Activated CD4-positive, alpha-beta T cell treated with anti-CD3 and anti-CD28 coated beads, Interleukin-2, amount 10 ng/mL, durations not matched to agents 24 days and 14 days (primary cell): Measurements from ENCODE around the gene HDAC9. TPM values are rescaled to one million over a fixed set of nuclear protein-coding genes. Genes with fewer than 3 reads are reported as not detected.
"Not testable (repeated sequence)": the region's sequence is repeated elsewhere in the genome, so short reads cannot be mapped to it uniquely, and the experiment has no call there.

ENCODE experiments used
- DNase-seq: peaks from one replicate; pipeline ENCODE4 v3.0.0; 2022
- H3K27ac Mint-ChIP-seq: one replicate; pipeline ENCODE4 v1.8.0; 2022; ENCODE audit warnings: mild to moderate bottlenecking, mixed read lengths
- H3K27me3 Mint-ChIP-seq: one replicate; pipeline ENCODE4 v1.8.0; 2022; ENCODE audit warnings: mixed read lengths
- H3K36me3 Mint-ChIP-seq: one replicate; pipeline ENCODE4 v1.8.0; 2022; ENCODE audit warnings: low read depth, mild to moderate bottlenecking, mixed read lengths
- H3K4me1 Mint-ChIP-seq: one replicate; pipeline ENCODE4 v1.8.0; 2021; ENCODE audit warnings: mixed read lengths
- H3K4me3 Mint-ChIP-seq: one replicate; pipeline ENCODE4 v1.8.0; 2022; ENCODE audit warnings: mild to moderate bottlenecking, moderate library complexity, mixed read lengths
- H3K9me3 Mint-ChIP-seq: one replicate; pipeline ENCODE4 v1.8.0; 2021; ENCODE audit warnings: mixed read lengths
- intact Hi-C: fragments of 100-400 bp; cut with micrococcal nuclease; formaldehyde crosslinking; loops from one replicate; pipeline ENCODE4 v1.15.1; 2023
- total RNA-seq: library from RNA; stranded (reverse); gene quantifications from 2 replicates; pipeline ENCODE4 v1.2.3, GENCODE V29; 2022

HDAC9 gene
- total RNA-seq, 1 donor from 2014 or later: 3.0 TPM

DNA sequence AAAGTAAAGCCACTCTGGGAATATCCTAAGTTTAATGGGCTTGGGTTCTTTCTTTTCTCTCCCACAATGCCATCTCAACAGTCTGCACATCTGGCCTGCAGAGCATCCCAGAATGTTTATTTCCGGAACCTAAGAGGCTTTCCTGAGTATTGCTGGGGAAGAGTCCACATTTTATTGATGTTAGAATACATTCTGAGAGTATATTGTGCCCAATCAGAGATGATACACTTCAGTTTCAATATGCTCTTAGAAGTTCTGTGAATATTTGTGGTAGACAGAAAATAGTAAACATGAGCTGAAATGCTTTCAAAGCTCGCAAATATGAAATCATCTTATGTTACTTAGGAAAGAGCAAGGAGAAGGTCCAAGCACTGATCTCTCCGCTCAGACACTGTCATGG lies 421.3 kb downstream of the HDAC9 start:
- Mint-ChIP-seq H3K27ac (no peak overlapping the region), H3K9me3 (peaks cover 11% of the 10 kb centered on the region), H3K4me1 (no peaks in the 10 kb centered on the region), H3K4me3 (no peak overlapping the region), H3K36me3 (no peaks in the 10 kb centered on the region), H3K27me3 (no peaks in the 10 kb centered on the region)
- DNase-seq: no peak
- intact Hi-C loops: no loop called here

DNA sequence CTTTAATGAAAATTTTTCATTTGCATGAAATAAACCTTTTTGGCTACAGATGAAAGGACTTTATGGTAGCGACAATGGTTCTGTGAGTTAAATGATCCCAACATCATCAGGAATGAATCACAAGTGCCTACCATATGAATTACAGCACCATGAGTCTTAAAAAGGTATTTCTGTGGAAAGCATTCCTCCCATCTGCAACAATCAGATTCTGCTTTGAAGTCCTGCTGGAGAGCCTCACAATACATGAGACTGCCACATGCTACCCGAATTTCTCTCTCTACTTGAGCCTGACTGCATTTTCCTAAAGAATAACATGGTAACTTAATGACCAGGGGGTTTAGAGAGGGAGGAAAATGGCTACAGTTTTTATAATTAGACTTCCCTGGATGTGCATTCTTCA lies 431.6 kb downstream of the HDAC9 start:
- H3K36me3 Mint-ChIP-seq: no peaks in the 10 kb centered on the region
- peaks cover 5% of the 10 kb centered on the region for H3K9me3 Mint-ChIP-seq
- H3K27ac Mint-ChIP-seq: no peak overlapping the region
- no peaks in the 10 kb centered on the region for H3K27me3 Mint-ChIP-seq
- intact Hi-C loops: no loop called here
- H3K4me3 Mint-ChIP-seq: no peak overlapping the region
- DNase-seq: no peak
- no peaks in the 10 kb centered on the region for H3K4me1 Mint-ChIP-seq

- Mint-ChIP-seq H3K9me3 (peaks cover 4% of the 10 kb centered on the region), H3K27me3 (no peaks in the 10 kb centered on the region), H3K4me3 (no peak overlapping the region), H3K4me1 (no peaks in the 10 kb centered on the region), H3K27ac (no peak overlapping the region), H3K36me3 (no peaks in the 10 kb centered on the region)
- no peak for DNase-seq
- intact Hi-C loops: no loop called here
These were observed 440.7 kb downstream of the HDAC9 start for GRCh38 chr7:18936265-18936664.

DNA sequence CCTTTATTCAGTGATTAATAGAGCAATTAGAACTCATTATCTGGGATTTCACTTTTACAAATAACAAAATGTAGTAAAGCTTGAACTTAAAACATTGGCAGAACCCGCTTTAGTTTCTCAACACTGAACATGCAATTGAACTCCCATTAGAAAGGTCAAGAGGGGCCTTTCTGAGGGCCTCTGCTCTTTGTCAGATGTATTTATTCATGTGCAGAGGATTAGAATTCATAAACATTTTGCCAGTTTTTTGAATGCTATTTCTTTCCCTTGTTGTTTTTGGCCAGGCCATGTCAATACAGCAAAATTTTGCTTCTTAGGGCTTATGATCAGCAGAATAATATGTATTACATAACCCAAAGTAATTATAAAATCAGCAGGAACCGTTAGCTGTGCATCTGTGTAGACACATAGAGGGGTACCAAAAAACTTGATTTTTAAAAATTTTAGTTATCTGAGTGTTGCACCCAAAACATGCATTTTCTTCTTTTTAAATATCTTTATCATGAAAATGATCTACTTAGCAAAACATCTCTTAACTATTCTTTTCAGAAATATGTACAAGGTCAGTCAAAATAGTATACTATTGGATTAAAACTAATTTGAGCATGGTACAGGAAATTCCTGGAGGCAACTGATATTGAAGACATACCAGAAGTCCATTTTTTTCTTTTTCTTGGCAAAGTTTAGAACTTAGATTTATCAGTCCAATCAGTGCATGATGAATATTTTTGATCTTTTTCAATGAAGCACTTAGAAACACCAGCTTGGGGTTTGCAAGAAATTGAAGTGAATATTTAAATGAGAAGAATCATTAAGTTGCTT lies 444.4 kb downstream of the HDAC9 start:
- Mint-ChIP-seq H3K27ac (no peak overlapping the region), H3K36me3 (no peaks in the 10 kb centered on the region), H3K4me1 (no peaks in the 10 kb centered on the region), H3K27me3 (no peaks in the 10 kb centered on the region), H3K4me3 (no peak overlapping the region), H3K9me3 (no peaks in the 10 kb centered on the region)
- DNase-seq: no peak
- intact Hi-C loops: no loop called here

GRCh38 chr7:18940593-18941134 lies 445.1 kb downstream of the HDAC9 start:
- H3K4me1 Mint-ChIP-seq: no peaks in the 10 kb centered on the region
- intact Hi-C loops: no loop called here
- H3K4me3 Mint-ChIP-seq: no peak overlapping the region
- H3K27ac Mint-ChIP-seq: no peak overlapping the region
- no peaks in the 10 kb centered on the region for H3K27me3 Mint-ChIP-seq
- no peaks in the 10 kb centered on the region for H3K9me3 Mint-ChIP-seq
- H3K36me3 Mint-ChIP-seq: no peaks in the 10 kb centered on the region
- no peak for DNase-seq

- Mint-ChIP-seq H3K4me3 (no peak overlapping the region), H3K27me3 (no peaks in the 10 kb centered on the region), H3K36me3 (no peaks in the 10 kb centered on the region), H3K4me1 (no peaks in the 10 kb centered on the region), H3K27ac (no peak overlapping the region), H3K9me3 (no peaks in the 10 kb centered on the region)
- intact Hi-C loops: no loop called here
- DNase-seq: no peak
These were observed 445.7 kb downstream of the HDAC9 start for GRCh38 chr7:18941207-18941606.

- intact Hi-C loops: no loop called here
- no peaks in the 10 kb centered on the region for H3K27me3 Mint-ChIP-seq
These were observed 453.0 kb downstream of the HDAC9 start for GRCh38 chr7:18948521-18948920.

DNA sequence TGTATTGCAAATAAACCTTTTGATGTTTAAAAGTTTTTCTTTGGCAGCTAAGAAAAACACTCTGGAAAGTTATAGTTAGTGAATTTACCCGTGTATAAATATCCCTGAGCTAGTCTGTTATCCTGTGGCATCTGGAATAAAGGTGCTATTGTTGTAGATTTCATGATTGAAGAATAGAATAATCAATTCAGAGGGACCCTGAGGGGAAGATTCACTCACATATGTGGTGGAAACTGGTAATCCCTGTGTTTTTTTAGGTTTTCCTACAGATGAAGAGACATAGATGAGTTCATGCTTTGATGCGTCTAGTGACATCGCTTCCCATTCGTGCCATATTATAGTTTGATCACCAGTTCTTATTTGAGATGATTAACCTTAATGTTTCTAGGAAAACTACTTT lies 457.3 kb downstream of the HDAC9 start:
- no peak for DNase-seq
- Mint-ChIP-seq H3K27ac (no peak overlapping the region), H3K27me3 (no peaks in the 10 kb centered on the region), H3K36me3 (no peaks in the 10 kb centered on the region), H3K4me3 (no peak overlapping the region), H3K9me3 (no peaks in the 10 kb centered on the region), H3K4me1 (no peaks in the 10 kb centered on the region)
- intact Hi-C loops: no loop called here

More at GRCh38 chr7:18948521-18948920, 453.0 kb downstream of the HDAC9 start:
- Mint-ChIP-seq H3K36me3 (no peaks in the 10 kb centered on the region), H3K4me3 (no peak overlapping the region), H3K27ac (no peak overlapping the region), H3K9me3 (no peaks in the 10 kb centered on the region), H3K4me1 (no peaks in the 10 kb centered on the region)
- DNase-seq: no peak

DNA sequence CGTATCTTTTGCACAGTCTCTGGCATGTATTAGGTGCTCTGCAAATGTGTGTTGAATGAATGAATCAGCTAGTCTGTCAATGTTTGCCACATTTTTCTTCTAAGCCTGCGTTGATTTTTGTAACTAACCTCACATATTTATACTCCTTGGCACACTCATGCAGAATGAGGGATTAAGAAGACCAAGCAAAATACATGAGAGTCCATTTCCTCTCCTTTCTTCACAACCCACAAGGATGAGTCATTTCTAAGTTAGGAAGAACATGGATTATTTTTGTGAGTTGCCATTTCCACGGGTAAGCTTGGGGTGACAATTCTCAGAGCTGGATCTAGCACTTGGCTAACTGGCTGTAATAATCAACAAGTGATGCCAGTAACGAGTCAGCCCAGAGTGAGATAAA lies 463.1 kb downstream of the HDAC9 start:
- no peaks in the 10 kb centered on the region for H3K9me3 Mint-ChIP-seq
- intact Hi-C loops: no loop called here
- H3K27me3 Mint-ChIP-seq: no peaks in the 10 kb centered on the region
- H3K4me3 Mint-ChIP-seq: no peak overlapping the region
- no peaks in the 10 kb centered on the region for H3K36me3 Mint-ChIP-seq
- H3K4me1 Mint-ChIP-seq: no peaks in the 10 kb centered on the region
- DNase-seq: no peak
- no peak overlapping the region for H3K27ac Mint-ChIP-seq

GRCh38 chr7:18960725-18961124 lies 465.2 kb downstream of the HDAC9 start:
- Mint-ChIP-seq H3K27me3 (no peaks in the 10 kb centered on the region), H3K9me3 (no peaks in the 10 kb centered on the region), H3K36me3 (no peaks in the 10 kb centered on the region), H3K4me3 (no peak overlapping the region), H3K27ac (no peak overlapping the region), H3K4me1 (no peaks in the 10 kb centered on the region)
- intact Hi-C loops: no loop called here
- no peak for DNase-seq

DNA sequence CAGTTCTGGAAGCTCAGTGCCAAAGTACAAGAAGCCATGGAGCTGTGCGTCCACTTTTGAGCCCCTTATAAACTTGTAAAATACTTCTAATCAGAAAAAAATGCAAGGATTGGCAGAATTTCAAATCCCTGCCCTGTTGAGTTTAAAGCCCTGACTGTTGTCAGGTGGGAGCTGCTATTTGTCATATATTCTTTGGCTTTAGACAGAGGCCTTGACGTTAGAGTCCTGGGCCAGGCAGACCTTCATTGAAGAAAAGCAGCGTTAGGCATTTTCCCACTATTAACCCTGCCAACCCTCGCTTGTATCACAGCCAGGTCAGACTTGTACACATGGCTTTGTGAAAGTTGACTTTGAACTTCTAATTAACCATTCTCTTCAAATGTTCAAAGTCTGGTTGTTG lies 466.5 kb downstream of the HDAC9 start:
- Mint-ChIP-seq H3K4me1 (no peaks in the 10 kb centered on the region), H3K4me3 (no peak overlapping the region), H3K9me3 (no peaks in the 10 kb centered on the region), H3K27ac (no peak overlapping the region), H3K36me3 (no peaks in the 10 kb centered on the region), H3K27me3 (no peaks in the 10 kb centered on the region)
- intact Hi-C loops: no loop called here
- no peak for DNase-seq

DNA sequence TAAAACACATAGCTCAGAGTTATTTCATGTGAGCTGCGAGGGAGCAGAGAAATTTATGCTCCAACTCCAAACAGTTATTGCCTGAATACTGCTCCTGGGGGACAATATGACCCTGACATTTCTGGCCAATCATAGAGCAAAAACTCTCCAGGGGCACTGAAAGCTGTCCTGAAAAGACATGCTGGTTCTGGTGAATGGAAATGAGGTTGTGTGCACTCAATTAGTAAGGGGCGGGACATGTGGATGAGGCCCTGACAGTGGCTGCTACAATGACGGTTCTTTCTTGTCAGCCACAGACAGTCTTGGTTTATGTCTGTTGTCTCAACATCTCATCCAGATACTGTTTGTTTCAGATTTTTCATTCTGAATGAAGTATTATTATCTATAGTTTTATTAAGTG lies 470.1 kb downstream of the HDAC9 start:
- Mint-ChIP-seq H3K9me3 (peaks cover 4% of the 10 kb centered on the region), H3K27ac (no peak overlapping the region), H3K27me3 (no peaks in the 10 kb centered on the region), H3K4me3 (no peak overlapping the region), H3K4me1 (no peaks in the 10 kb centered on the region), H3K36me3 (no peaks in the 10 kb centered on the region)
- intact Hi-C loops: no loop called here
- DNase-seq: no peak

- H3K27me3 Mint-ChIP-seq, H3K36me3 Mint-ChIP-seq, H3K4me3 Mint-ChIP-seq, H3K4me1 Mint-ChIP-seq, DNase-seq, H3K9me3 Mint-ChIP-seq, intact Hi-C loops, H3K27ac Mint-ChIP-seq: not testable (repeated sequence)
These were observed 472.2 kb downstream of the HDAC9 start for GRCh38 chr7:18967755-18968154.

GRCh38 chr7:18971839-18972238 lies 476.3 kb downstream of the HDAC9 start:
- H3K4me3 Mint-ChIP-seq: no peak overlapping the region
- no peaks in the 10 kb centered on the region for H3K27me3 Mint-ChIP-seq
- no peak for DNase-seq
- peaks cover 4% of the 10 kb centered on the region for H3K9me3 Mint-ChIP-seq
- H3K27ac Mint-ChIP-seq: no peak overlapping the region
- H3K36me3 Mint-ChIP-seq: no peaks in the 10 kb centered on the region
- intact Hi-C loops: no loop called here
- no peaks in the 10 kb centered on the region for H3K4me1 Mint-ChIP-seq

- Mint-ChIP-seq H3K9me3 (peaks cover 7% of the 10 kb centered on the region), H3K4me3 (no peak overlapping the region), H3K27ac (no peak overlapping the region)
These were observed 479.3 kb downstream of the HDAC9 start for GRCh38 chr7:18974803-18975202.

More at GRCh38 chr7:18974803-18975202, 479.3 kb downstream of the HDAC9 start:
- H3K27me3 Mint-ChIP-seq: no peaks in the 10 kb centered on the region
- H3K4me1 Mint-ChIP-seq: peaks cover 3% of the 10 kb centered on the region
- intact Hi-C loops: no loop called here
- no peak for DNase-seq
- H3K36me3 Mint-ChIP-seq: no peaks in the 10 kb centered on the region
